SU-DHL-6 (cell line): ENCODE results near the gene ARHGEF3.

Experiments
- H2AFZ ChIP-seq: fragments of 200-600 bp; sonication (generic); 2 replicates; pipeline ENCODE4 v1.6.1; 2014; ENCODE audit warnings: low read depth, mild to moderate bottlenecking, moderate library complexity, mixed read lengths, antibody characterized with exemption, low read length; ENCODE audit not compliant: severe bottlenecking
- H3F3A ChIP-seq: fragments of 200-600 bp; shearing (Covaris generic); 2 replicates; pipeline ENCODE4 v1.6.0; 2016; ENCODE audit warnings: antibody characterized with exemption, mild to moderate bottlenecking; ENCODE audit not compliant: insufficient read depth
- H3K27ac ChIP-seq: fragments of 200-600 bp; sonication (generic); 2 replicates; pipeline ENCODE4 v1.5.1; 2016; ENCODE audit warnings: low read depth, mild to moderate bottlenecking, low read length, moderate library complexity, mixed read lengths
- H3K27me3 ChIP-seq: fragments of 200-600 bp; sonication (generic), shearing (Covaris generic); 2 replicates; pipeline ENCODE4 v1.6.0; 2014; ENCODE audit warnings: mild to moderate bottlenecking, low read length
- H3K36me3 ChIP-seq: fragments of 200-600 bp; sonication (generic); 2 replicates; pipeline ENCODE4 v1.6.1; 2014; ENCODE audit warnings: mild to moderate bottlenecking, low read length, mixed read lengths
- H3K4me2 ChIP-seq: fragments of 300-600, 200-600 bp; shearing (Covaris generic), sonication (generic); 2 replicates; pipeline ENCODE4 v1.6.0; 2014; ENCODE audit warnings: low read length, low read depth, mild to moderate bottlenecking; ENCODE audit not compliant: poor library complexity, severe bottlenecking
- H3K4me3 ChIP-seq: fragments of 200-600 bp; sonication (generic); 2 replicates; pipeline ENCODE4 v1.5.1; 2014; ENCODE audit warnings: antibody characterized with exemption, low read length, mild to moderate bottlenecking, mixed read lengths; ENCODE audit not compliant: insufficient read depth, poor library complexity, severe bottlenecking
- H3K79me2 ChIP-seq: fragments of 200-600 bp; sonication (generic); 2 replicates; pipeline ENCODE4 v1.6.1; 2014; ENCODE audit warnings: mild to moderate bottlenecking, low read length, moderate library complexity; ENCODE audit not compliant: insufficient read depth
- H3K9ac ChIP-seq: fragments of 200-600 bp; sonication (generic); 2 replicates; pipeline ENCODE4 v1.7.0; 2014; ENCODE audit warnings: mild to moderate bottlenecking, low read length
- H3K9me2 ChIP-seq: fragments of 200-600 bp; sonication (generic); replicated peaks from 2 replicates; pipeline ENCODE4 v1.6.1; 2014; ENCODE audit warnings: low read length; ENCODE audit not compliant: insufficient read depth
- H3K9me3 ChIP-seq: fragments of 200-600 bp; sonication (generic); 2 replicates; pipeline ENCODE4 v1.6.1; 2014; ENCODE audit warnings: low read length, mixed read lengths; ENCODE audit not compliant: insufficient read depth
- H4K20me1 ChIP-seq: fragments of 200-600 bp; sonication (generic); 2 replicates; pipeline ENCODE4 v1.6.1; 2014; ENCODE audit warnings: low read depth, mild to moderate bottlenecking, antibody characterized with exemption, low read length, moderate library complexity, mixed read lengths
- EZH2phosphoT487 ChIP-seq: fragments of 200-600 bp; sonication (generic), shearing (Covaris generic); conservative IDR thresholded peaks from 2 replicates; pipeline ENCODE4 v1.6.1; 2018; ENCODE audit warnings: mild to moderate bottlenecking, antibody characterized with exemption, low read length, moderate library complexity, mixed read lengths
- TF ChIP-seq, protein P1 (sequence below): fragments of 200-600 bp; sonication (generic); IDR thresholded peaks from one replicate; pipeline ENCODE4 v1.5.1; 2017; ENCODE audit warnings: antibody characterized with exemption, mild to moderate bottlenecking, low read length, moderate library complexity; ENCODE audit not compliant: insufficient read depth, poor library complexity, severe bottlenecking

The ARHGEF3 gene

DNA sequence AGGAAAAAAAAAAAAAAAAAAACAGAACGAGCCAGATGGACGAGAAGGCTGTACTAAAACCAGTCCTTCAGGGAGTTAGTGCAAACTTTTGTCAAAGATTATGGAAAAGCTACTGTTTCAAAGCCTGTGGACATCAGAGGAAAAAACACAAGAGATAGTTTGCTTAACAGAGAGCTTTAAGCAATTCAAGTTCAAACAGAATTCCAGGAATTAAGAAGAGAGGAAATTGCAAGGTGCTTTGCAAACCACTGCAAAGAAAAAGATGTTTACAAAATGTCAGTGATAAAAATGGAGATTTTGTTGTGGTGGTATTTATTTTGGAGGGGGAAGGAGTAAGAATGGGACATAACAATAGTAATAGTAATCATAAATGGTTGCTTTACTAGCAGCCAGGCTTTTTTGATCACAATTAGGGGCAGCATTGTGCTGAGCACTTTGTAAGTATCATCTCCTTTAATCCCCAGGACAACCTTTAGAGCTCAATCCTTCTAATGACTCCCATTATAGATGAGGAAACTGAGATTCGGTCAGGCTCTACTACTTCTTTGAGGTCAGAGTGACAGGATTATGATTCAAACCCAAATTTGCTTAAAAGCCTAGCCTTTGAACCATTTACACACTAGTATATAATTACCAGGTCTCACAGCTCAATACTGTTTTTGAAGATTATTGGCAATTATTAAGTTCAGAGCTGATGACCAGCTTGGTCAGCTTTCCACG is 22.4 kb upstream of the ARHGEF3 start:
- Histone ChIP-seq H3K27ac (no peak overlapping the region), H3K9me2 (no peaks in the 10 kb centered on the region), H3K9ac (no peak overlapping the region), H3K79me2 (no peaks in the 10 kb centered on the region), H3K27me3 (no peaks in the 10 kb centered on the region), H3K4me3 (no peak overlapping the region), H2AFZ (no peak overlapping the region), H3F3A (no peaks in the 10 kb centered on the region), H3K9me3 (no peaks in the 10 kb centered on the region), H3K36me3 (no peaks in the 10 kb centered on the region), H4K20me1 (no peaks in the 10 kb centered on the region), H3K4me2 (no peak overlapping the region)
- TF ChIP-seq, protein P1, sequence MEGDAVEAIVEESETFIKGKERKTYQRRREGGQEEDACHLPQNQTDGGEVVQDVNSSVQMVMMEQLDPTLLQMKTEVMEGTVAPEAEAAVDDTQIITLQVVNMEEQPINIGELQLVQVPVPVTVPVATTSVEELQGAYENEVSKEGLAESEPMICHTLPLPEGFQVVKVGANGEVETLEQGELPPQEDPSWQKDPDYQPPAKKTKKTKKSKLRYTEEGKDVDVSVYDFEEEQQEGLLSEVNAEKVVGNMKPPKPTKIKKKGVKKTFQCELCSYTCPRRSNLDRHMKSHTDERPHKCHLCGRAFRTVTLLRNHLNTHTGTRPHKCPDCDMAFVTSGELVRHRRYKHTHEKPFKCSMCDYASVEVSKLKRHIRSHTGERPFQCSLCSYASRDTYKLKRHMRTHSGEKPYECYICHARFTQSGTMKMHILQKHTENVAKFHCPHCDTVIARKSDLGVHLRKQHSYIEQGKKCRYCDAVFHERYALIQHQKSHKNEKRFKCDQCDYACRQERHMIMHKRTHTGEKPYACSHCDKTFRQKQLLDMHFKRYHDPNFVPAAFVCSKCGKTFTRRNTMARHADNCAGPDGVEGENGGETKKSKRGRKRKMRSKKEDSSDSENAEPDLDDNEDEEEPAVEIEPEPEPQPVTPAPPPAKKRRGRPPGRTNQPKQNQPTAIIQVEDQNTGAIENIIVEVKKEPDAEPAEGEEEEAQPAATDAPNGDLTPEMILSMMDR, result no peak
- TF ChIP-seq EZH2phosphoT487, result no peak

DNA sequence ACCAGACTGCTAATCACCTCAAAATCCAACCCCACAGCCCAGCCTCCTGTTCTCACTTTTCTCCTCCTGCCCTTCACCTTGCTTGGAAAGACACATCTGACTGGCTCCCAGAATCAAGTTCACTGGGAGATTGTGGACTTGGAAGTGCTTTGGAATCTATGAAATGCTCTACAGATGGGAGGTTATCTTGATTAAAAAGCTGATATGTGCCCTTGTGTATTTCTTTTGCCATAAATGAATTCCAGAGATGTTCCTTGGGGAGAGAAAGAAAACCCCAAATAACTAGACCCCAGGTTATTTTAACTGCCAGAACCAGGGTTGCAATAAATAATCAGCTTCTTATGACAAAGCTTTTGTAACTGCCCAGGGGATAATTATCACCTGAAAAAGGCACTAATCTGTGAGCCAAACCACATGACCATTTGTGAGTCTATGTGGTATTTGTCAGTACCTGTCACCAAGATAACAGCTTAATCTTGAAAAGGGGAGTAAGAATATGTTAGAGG is 21.7 kb upstream of the ARHGEF3 start:
- no peaks in the 10 kb centered on the region for H4K20me1 ChIP-seq
- no peaks in the 10 kb centered on the region for H3K9me2 ChIP-seq
- H3K27ac ChIP-seq, result no peak overlapping the region
- H3K36me3 ChIP-seq, result no peaks in the 10 kb centered on the region
- H3K9me3 ChIP-seq, result no peaks in the 10 kb centered on the region
- no peaks in the 10 kb centered on the region for H3K27me3 ChIP-seq
- no peaks in the 10 kb centered on the region for H3F3A ChIP-seq
- H2AFZ ChIP-seq, result no peak overlapping the region
- H3K4me2 ChIP-seq, result no peak overlapping the region
- H3K79me2 ChIP-seq, result no peaks in the 10 kb centered on the region
- no peak overlapping the region for H3K4me3 ChIP-seq
- no peak for TF ChIP-seq EZH2phosphoT487
- TF ChIP-seq, protein P1, result no peak
- H3K9ac ChIP-seq, result no peak overlapping the region

DNA sequence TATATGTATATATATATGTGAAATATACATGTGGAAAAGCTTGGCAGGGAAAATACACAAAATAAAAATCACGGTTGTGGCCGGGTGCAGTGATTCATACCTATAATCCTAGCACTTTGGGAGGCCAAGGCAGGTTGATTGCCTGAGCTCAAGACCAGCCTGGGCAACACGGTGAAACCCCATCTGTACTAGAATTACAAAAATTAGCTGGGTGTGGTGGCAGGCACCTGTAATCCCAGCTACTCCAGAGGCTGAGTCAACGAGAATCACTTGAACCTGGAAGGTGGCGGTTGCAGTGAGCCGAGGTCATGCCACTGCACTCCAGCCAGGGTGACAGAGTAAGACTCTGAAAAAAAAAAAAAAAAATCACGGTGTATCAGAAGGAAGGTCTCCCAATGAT is 20.8 kb upstream of the ARHGEF3 start:
- H4K20me1 ChIP-seq, result no peaks in the 10 kb centered on the region
- no peak overlapping the region for H3K27ac ChIP-seq
- no peaks in the 10 kb centered on the region for H3K79me2 ChIP-seq
- no peaks in the 10 kb centered on the region for H3K9me3 ChIP-seq
- no peak overlapping the region for H3K4me2 ChIP-seq
- no peak for TF ChIP-seq EZH2phosphoT487
- TF ChIP-seq, protein P1, result no peak
- H3K27me3 ChIP-seq, result no peaks in the 10 kb centered on the region
- no peaks in the 10 kb centered on the region for H3K9me2 ChIP-seq
- no peaks in the 10 kb centered on the region for H3K36me3 ChIP-seq
- H3K4me3 ChIP-seq, result no peak overlapping the region
- no peak overlapping the region for H3K9ac ChIP-seq
- H3F3A ChIP-seq, result no peaks in the 10 kb centered on the region
- H2AFZ ChIP-seq, result no peak overlapping the region
